Measurements from ENCODE around the gene NUDCD2. TPM values are rescaled to one million over a fixed set of nuclear protein-coding genes. Genes with fewer than 3 reads are reported as not detected.

The NUDCD2 gene
- total RNA-seq: 25.1 and 30.0 TPM in 2 replicates
- long read RNA-seq, full-length matches to known transcripts: 31 of 48 reads
- long read RNA-seq, partial matches to known transcripts: 0 of 48 reads
- long read RNA-seq, other reads (novel, unspliced or antisense): 17 of 48 reads

GRCh38 chr5:163459819-163460561 lies at the start of gene NUDCD2:
NUDCD2 (minus strand) TSS chr5:163460102; CDS start chr5:163460050, 52 bp downstream.
- peaks cover 12% of the 10 kb centered on the region for H3K36me3 Mint-ChIP-seq (ENCODE audit: unreplicated experiment)
- H3K4me3 Mint-ChIP-seq (ENCODE audit: unreplicated experiment): peak within 1 kb of the TSS; percentile 96
- no peaks in the 10 kb centered on the region for H3K9me3 Mint-ChIP-seq (ENCODE audit: unreplicated experiment)
- peaks cover 46% of the 10 kb centered on the region for H3K4me1 Mint-ChIP-seq (ENCODE audit: unreplicated experiment)
- DNase-seq (ENCODE audit: extremely low spot score, unreplicated experiment): peak; percentile 98
- peak; percentile 43 for TF ChIP-seq CTCF (IDR thresholded peaks at IDR 0.05)
- peak within 1 kb of the TSS; percentile 100 for H3K27ac Mint-ChIP-seq (ENCODE audit: unreplicated experiment)
- no peaks in the 10 kb centered on the region for H3K27me3 Mint-ChIP-seq (ENCODE audit: unreplicated experiment)

GRCh38 chr5:163509291-163509951 lies 49.5 kb upstream of the NUDCD2 start:
- TF ChIP-seq CTCF (IDR thresholded peaks at IDR 0.05): no peak
- Mint-ChIP-seq H3K4me1 (ENCODE audit: unreplicated experiment) (peaks cover 48% of the 10 kb centered on the region), H3K9me3 (ENCODE audit: unreplicated experiment) (no peaks in the 10 kb centered on the region), H3K27ac (ENCODE audit: unreplicated experiment) (peak overlapping the region; percentile 76), H3K4me3 (ENCODE audit: unreplicated experiment) (peak overlapping the region; percentile 51), H3K27me3 (ENCODE audit: unreplicated experiment) (no peaks in the 10 kb centered on the region), H3K36me3 (ENCODE audit: unreplicated experiment) (peaks cover 12% of the 10 kb centered on the region)
- DNase-seq (ENCODE audit: extremely low spot score, unreplicated experiment): no peak

GRCh38 chr5:163508753-163509152 lies 48.9 kb upstream of the NUDCD2 start:
- TF ChIP-seq CTCF (IDR thresholded peaks at IDR 0.05): no peak

GRCh38 chr5:163506726-163507125 lies 46.8 kb upstream of the NUDCD2 start:
- Mint-ChIP-seq H3K4me3 (ENCODE audit: unreplicated experiment) (peak overlapping the region; percentile 95), H3K4me1 (ENCODE audit: unreplicated experiment) (peaks cover 61% of the 10 kb centered on the region), H3K27me3 (ENCODE audit: unreplicated experiment) (no peaks in the 10 kb centered on the region), H3K9me3 (ENCODE audit: unreplicated experiment) (no peaks in the 10 kb centered on the region), H3K27ac (ENCODE audit: unreplicated experiment) (peak overlapping the region; percentile 98), H3K36me3 (ENCODE audit: unreplicated experiment) (no peaks in the 10 kb centered on the region)
- no peak for DNase-seq (ENCODE audit: extremely low spot score, unreplicated experiment)
- no peak for TF ChIP-seq CTCF (IDR thresholded peaks at IDR 0.05)

More at GRCh38 chr5:163508753-163509152, 48.9 kb upstream of the NUDCD2 start:
- no peaks in the 10 kb centered on the region for H3K27me3 Mint-ChIP-seq (ENCODE audit: unreplicated experiment)
- H3K4me1 Mint-ChIP-seq (ENCODE audit: unreplicated experiment): peaks cover 53% of the 10 kb centered on the region
- no peak for DNase-seq (ENCODE audit: extremely low spot score, unreplicated experiment)
- peak overlapping the region; percentile 76 for H3K27ac Mint-ChIP-seq (ENCODE audit: unreplicated experiment)
- peak overlapping the region; percentile 51 for H3K4me3 Mint-ChIP-seq (ENCODE audit: unreplicated experiment)
- H3K9me3 Mint-ChIP-seq (ENCODE audit: unreplicated experiment): no peaks in the 10 kb centered on the region
- peaks cover 8% of the 10 kb centered on the region for H3K36me3 Mint-ChIP-seq (ENCODE audit: unreplicated experiment)

- Mint-ChIP-seq H3K4me1 (ENCODE audit: unreplicated experiment) (peaks cover 61% of the 10 kb centered on the region), H3K9me3 (ENCODE audit: unreplicated experiment) (no peaks in the 10 kb centered on the region), H3K4me3 (ENCODE audit: unreplicated experiment) (peak overlapping the region; percentile 95), H3K27me3 (ENCODE audit: unreplicated experiment) (no peaks in the 10 kb centered on the region), H3K36me3 (ENCODE audit: unreplicated experiment) (no peaks in the 10 kb centered on the region), H3K27ac (ENCODE audit: unreplicated experiment) (peak overlapping the region; percentile 98)
- no peak for TF ChIP-seq CTCF (IDR thresholded peaks at IDR 0.05)
- no peak for DNase-seq (ENCODE audit: extremely low spot score, unreplicated experiment)
Measured at GRCh38 chr5:163506095-163506457, 46.2 kb upstream of the NUDCD2 start.
